GM21515 (cell line): Measurements from ENCODE around the gene OST4.
"Not testable (repeated sequence)": the region's sequence is repeated elsewhere in the genome, so short reads cannot be mapped to it uniquely, and the experiment has no call there.

Source experiments
- ATAC-seq: cut with Tn5 transposase; IDR thresholded peaks from one replicate; pipeline ENCODE4 v1.9.1; 2021; ENCODE audit not compliant: unreplicated experiment

Gene OST4

DNA sequence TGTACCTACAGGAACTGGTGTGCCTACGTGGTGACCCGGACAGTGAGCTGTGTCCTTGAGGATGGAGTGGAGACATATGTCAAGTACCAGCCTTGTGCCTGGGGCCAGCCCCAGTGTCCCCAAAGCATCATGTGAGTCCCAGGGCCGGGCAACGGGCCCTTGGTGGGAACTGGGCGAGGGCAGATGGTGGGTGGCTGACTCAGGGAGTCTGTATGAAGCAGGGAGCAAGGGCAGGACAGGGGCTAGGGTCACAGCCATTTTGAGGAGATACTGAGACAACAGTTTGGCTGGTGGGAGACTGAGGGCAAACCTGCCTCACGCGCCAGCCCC is 8.7 kb upstream of the OST4 start:
- no peak for ATAC-seq

GRCh38 chr2:27079233-27080139 is 8.0 kb upstream of the OST4 start:
- ATAC-seq: no peak

- ATAC-seq: no peak
These were observed 7.1 kb upstream of the OST4 start, which contains the start of gene EMILIN1 for GRCh38 chr2:27078267-27079194. Gene EMILIN1, plus strand, starts transcription at chr2:27078615. Its CDS starts 451 bp downstream, at chr2:27079066.

DNA sequence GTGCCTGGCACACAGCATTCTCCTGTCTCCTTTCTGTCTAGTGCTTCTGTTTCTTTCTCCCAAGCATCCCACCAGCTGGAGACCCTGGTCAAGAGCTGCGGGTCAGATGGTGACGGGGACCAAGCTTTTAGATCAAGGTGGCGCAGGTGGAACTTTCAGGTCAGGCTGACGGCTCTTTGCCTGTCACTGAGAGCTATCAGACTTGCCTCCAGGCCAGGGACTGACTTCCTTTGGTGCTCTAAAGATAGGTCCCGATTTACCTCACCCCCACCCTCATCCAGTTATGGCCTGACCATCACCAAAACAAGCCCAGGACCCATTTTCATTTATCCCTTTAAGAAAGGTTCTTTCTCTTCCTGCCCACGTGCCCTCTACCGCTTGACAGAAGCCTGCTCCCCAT is 5.8 kb upstream of the OST4 start:
- no peak for ATAC-seq

GRCh38 chr2:27076323-27076722 is 4.9 kb upstream of the OST4 start:
- no peak for ATAC-seq

DNA sequence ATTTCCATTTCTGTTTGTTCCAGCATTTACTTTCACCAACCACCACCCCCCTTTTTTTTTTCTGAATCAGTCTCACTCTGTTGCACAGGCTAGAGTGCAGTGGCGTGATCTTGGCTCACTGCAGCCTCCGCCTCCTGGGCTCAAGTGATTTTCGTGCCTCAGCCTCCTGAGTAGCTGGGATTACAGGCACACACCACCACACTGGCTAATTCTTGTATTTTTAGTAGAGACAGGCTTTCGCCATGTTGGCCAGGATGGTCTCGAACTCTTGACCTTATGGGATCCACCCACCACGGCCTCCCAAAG is 4.1 kb upstream of the OST4 start:
- not testable (repeated sequence) for ATAC-seq

- no peak for ATAC-seq
These were observed 3.5 kb upstream of the OST4 start for GRCh38 chr2:27074738-27075565.

GRCh38 chr2:27073782-27074181 is 2.3 kb upstream of the OST4 start:
- no peak for ATAC-seq

DNA sequence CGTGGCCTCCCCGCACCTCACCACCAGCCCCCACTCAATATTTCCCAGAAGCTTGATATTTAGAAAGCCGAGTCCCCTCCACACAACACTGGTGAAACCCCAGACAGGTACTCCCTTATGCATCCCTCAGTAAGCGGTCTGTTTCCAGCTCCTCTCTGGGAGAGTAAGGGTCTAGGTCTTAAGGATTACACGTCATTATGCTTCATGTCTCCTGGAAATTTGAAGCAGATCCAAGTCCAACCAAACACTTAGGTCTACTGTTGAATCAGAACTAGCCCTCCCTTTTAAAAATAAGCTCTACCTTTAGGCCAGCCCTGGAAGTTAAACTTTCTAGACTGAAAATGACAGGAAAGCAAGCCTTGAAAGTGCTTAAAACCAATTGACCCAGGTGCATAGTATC is 1.5 kb upstream of the OST4 start:
- ATAC-seq: no peak

GRCh38 chr2:27071990-27072830 is 756 bp upstream of the OST4 start:
- peak; percentile 28 for ATAC-seq

DNA sequence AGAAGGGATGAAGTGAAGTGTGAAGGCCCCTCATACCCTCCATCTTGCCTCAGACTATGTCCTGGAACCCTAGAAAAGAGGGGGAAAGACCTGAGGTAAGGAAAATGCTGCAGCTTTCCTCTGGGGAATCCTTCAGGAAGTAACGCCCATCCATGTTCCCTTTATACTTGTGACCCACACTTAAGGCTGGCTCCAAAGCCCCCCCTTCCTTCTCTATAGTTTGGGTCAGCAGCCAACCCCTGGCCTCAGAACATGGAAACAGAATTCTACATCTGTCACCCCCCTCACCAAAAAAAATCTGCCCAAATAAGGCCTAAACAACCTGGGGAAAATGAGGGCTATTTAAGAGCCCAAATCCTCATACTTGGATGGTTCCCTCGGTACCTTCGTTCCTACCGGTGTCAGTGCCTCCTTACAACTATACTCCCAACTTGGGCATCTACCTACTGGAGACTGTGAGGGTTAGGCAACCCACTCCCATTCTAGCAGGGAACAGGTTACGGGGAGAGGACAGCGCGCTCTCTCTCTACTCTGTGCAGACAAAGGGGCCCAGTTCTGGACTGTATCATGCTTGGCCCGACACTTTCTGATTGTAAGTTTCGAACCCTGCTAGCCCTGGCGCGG is 689 bp downstream of the OST4 start:
- no peak for ATAC-seq

- ATAC-seq: no peak
These were observed 1.4 kb downstream of the OST4 start for GRCh38 chr2:27069961-27070618.

DNA sequence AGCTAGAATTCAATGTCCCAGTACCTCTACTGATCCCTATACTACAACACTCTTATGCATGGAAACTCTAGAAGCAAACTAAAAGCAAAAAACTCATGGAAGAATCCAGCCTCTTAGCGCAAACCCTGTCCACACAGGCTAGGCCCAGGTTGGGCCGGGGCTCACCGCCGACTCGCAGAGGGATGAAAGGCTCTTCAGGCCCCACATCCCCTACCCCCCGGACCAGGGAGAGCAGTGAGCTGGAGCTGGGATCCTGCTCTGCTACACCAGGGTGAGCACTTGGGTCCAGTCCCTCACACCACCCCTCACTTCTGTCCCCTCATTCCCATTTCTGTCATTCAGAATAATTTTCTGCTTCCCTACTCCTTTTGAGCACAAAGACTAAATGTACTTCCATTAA is 2.0 kb downstream of the OST4 start:
- ATAC-seq: no peak

DNA sequence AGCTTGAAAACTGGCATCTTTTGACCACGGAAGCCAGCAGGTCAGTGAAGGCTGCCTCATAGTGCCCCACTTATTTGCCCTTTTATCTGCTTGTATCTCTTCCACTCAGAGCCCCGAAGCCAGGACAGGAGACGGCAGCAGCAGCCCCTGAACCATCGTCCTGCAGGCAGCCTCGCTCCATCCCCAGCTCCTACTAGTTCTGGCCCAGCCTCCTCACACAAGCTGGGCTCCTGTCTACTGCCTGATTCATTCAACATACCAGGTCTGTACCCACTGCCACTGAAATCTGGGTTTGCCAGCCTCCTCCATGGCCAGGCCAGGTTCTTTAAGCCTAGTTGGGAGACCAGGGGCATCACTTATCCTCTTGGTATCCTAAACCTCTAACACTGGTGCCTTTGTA is 4.1 kb downstream of the OST4 start:
- no peak for ATAC-seq

- ATAC-seq: no peak
These were observed 6.3 kb downstream of the OST4 start for GRCh38 chr2:27065128-27065527.

DNA sequence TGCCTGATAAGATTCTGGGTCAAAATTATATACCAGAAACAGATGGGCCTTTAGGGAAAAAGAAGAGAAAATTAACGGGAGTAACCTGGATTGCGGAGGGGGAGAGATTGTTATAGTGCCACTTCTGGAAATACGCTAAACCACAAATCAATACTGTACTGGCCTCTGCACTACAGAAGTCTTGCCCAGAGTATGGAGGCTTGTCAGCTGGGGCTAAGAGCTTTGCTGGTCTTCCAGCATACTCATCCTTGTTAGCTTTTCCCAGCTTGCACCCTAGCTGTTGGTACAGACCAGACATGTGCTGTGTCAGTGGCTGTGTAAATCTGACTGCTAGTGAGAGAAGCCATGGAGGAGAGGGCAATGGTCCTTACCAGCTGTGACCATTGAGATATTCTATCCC is 11.1 kb downstream of the OST4 start:
- no peak for ATAC-seq

DNA sequence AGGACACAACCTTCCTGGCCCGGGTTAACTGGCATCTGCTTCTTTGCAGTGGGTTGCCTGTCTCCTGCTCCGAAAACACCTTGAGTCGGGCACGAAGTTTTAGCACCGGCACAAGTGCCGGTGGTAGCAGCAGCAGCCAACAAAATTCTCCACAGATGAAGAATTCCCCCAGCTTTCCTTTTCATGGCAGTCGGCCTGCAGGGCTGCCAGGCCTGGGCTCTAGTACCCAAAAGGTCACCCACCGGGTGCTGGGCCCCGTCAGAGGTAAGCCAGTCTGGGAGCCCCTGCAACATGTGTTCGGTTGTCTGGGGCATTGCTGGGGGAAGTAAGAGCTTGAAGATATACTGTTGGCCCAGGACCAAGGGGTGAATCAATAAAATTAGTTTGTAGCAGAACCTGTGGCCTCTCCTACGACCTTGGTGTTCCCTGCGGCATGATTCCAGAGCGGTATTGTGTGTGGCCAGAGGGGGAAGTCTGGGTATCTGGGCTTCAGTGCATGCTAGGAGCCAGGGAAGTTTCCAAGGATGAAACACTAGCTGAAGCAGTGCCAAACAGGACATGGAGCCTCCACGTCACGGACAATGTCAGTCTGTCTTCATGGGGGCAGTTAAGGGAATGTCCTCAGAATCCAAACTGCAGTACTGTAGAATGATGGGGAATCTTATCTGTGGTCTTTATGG is 12.2 kb downstream of the OST4 start:
- no peak for ATAC-seq

DNA sequence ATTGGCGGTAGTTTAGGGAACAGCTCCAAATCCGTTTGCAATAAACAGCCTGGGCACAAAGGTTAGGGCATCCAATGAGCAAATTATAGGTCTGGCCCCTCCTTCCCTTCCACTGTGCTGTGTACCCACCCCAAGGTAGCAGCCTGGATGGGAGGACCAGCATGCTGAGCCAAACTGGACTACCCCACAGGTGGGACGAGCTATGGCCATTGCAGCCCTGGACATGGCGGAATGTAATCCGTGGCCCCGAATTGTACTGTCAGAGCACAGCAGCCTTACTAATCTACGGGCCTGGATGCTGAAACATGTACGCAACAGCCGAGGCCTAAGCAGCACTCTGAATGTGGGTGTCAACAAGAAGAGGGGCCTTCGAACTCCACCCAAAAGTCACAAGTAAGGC is 13.2 kb downstream of the OST4 start:
- ATAC-seq: no peak

- ATAC-seq: no peak
These were observed 14.3 kb downstream of the OST4 start for GRCh38 chr2:27057184-27057583.
